ENCODE measurements around the gene OR13F1.
"Not testable (repeated sequence)": the region's sequence is repeated elsewhere in the genome, so short reads cannot be mapped to it uniquely, and the experiment has no call there.

Gene OR13F1, protein sequence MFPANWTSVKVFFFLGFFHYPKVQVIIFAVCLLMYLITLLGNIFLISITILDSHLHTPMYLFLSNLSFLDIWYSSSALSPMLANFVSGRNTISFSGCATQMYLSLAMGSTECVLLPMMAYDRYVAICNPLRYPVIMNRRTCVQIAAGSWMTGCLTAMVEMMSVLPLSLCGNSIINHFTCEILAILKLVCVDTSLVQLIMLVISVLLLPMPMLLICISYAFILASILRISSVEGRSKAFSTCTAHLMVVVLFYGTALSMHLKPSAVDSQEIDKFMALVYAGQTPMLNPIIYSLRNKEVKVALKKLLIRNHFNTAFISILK

DNA sequence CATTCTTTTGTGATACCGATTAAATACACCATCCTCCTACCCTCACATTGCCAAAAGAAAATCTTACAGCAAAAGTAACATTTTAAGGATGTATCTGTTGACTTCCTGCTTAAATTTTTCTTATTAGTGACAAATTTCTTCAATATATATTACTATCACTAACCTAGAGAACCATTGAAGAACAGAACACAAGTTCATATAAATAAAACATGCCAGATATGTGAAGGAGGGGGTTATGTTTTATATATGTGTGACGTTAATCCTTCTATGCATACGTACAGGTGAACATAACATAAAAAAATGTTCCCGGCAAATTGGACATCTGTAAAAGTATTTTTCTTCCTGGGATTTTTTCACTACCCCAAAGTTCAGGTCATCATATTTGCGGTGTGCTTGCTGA is at the start of gene OR13F1:
OR13F1 (plus strand) TSS at position 301 of the 400 bp plus-strand sequence; CDS start at position 301, 0 bp downstream.
- H3K9ac ChIP-seq (ENCODE audit: low read depth, low read length), result no peak within 1 kb of the TSS
- H3K27me3 ChIP-seq (ENCODE audit: insufficient read depth, low read length), result no peaks in the 10 kb centered on the region
- H3K36me3 ChIP-seq (ENCODE audit: insufficient read depth, low read depth, low read length), result no peaks in the 10 kb centered on the region
- no peaks in the 10 kb centered on the region for H3K9me3 ChIP-seq (ENCODE audit: insufficient read depth, low read depth, low read length)
- no peak within 1 kb of the TSS for H3K4me3 ChIP-seq (ENCODE audit: low read length)
- H3K27ac ChIP-seq (ENCODE audit: low read length), result no peak within 1 kb of the TSS
- no peaks in the 10 kb centered on the region for H3K4me1 ChIP-seq (ENCODE audit: insufficient read depth, low read length)

GRCh38 chr9:104456831-104457230 is 47.2 kb upstream of the OR13F1 start:
- Histone ChIP-seq H3K9ac (ENCODE audit: low read depth, low read length) (no peak overlapping the region), H3K4me3 (ENCODE audit: low read length) (no peak overlapping the region), H3K27me3 (ENCODE audit: insufficient read depth, low read length) (no peaks in the 10 kb centered on the region), H3K4me1 (ENCODE audit: insufficient read depth, low read length) (no peaks in the 10 kb centered on the region), H3K36me3 (ENCODE audit: insufficient read depth, low read depth, low read length) (no peaks in the 10 kb centered on the region), H3K9me3 (ENCODE audit: insufficient read depth, low read depth, low read length) (no peaks in the 10 kb centered on the region), H3K27ac (ENCODE audit: low read length) (no peak overlapping the region)

DNA sequence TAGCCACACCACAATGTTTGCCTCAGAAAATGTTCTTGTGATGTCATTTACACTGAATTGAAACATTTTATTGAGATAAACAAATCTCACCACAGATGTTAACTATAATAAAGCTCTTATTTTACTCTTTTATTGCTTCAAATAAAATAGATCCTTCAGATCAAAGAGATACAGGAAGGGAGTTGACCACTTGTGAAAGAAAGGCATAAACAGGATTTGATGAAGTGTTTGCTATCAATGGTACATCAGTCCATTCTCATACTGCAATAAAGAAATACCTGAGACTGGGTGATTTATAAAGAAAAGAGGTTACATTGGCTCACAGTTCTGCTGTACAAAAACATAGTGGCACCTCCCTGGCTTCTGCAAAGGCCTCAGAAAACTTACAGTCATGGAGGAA is 40.2 kb upstream of the OR13F1 start:
- no peak overlapping the region for H3K9ac ChIP-seq (ENCODE audit: low read depth, low read length)
- H3K36me3 ChIP-seq (ENCODE audit: insufficient read depth, low read depth, low read length), result no peaks in the 10 kb centered on the region
- no peaks in the 10 kb centered on the region for H3K27me3 ChIP-seq (ENCODE audit: insufficient read depth, low read length)
- H3K4me1 ChIP-seq (ENCODE audit: insufficient read depth, low read length), result no peaks in the 10 kb centered on the region
- no peak overlapping the region for H3K4me3 ChIP-seq (ENCODE audit: low read length)
- no peaks in the 10 kb centered on the region for H3K9me3 ChIP-seq (ENCODE audit: insufficient read depth, low read depth, low read length)
- no peak overlapping the region for H3K27ac ChIP-seq (ENCODE audit: low read length)

DNA sequence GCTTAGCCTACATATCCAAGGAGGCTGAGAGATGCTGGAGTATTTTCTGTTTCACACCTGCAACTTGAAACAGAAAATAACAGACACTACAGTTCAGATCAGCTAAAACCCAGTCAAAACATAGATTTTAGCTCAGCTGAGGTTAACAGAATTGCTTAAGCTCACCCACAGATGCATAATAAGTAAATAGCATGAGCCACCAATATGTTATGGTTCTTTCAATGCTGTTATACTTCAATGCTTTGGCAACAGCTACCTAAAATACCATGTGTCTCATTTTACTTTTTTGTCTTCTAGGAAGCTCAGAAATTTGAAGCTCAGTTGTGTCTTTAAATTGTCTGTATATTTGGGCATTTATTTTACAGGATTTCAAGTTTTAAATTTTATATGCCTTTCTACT is 35.8 kb upstream of the OR13F1 start:
- no peaks in the 10 kb centered on the region for H3K36me3 ChIP-seq (ENCODE audit: insufficient read depth, low read depth, low read length)
- no peak overlapping the region for H3K4me3 ChIP-seq (ENCODE audit: low read length)
- H3K9me3 ChIP-seq (ENCODE audit: insufficient read depth, low read depth, low read length), result no peaks in the 10 kb centered on the region
- no peaks in the 10 kb centered on the region for H3K27me3 ChIP-seq (ENCODE audit: insufficient read depth, low read length)
- no peaks in the 10 kb centered on the region for H3K4me1 ChIP-seq (ENCODE audit: insufficient read depth, low read length)
- no peak overlapping the region for H3K9ac ChIP-seq (ENCODE audit: low read depth, low read length)
- H3K27ac ChIP-seq (ENCODE audit: low read length), result no peak overlapping the region

- Histone ChIP-seq H3K36me3 (ENCODE audit: insufficient read depth, low read depth, low read length) (no peaks in the 10 kb centered on the region), H3K9me3 (ENCODE audit: insufficient read depth, low read depth, low read length) (no peaks in the 10 kb centered on the region), H3K9ac (ENCODE audit: low read depth, low read length) (no peak overlapping the region), H3K4me1 (ENCODE audit: insufficient read depth, low read length) (no peaks in the 10 kb centered on the region), H3K27ac (ENCODE audit: low read length) (no peak overlapping the region), H3K27me3 (ENCODE audit: insufficient read depth, low read length) (no peaks in the 10 kb centered on the region), H3K4me3 (ENCODE audit: low read length) (no peak overlapping the region)
Measured at GRCh38 chr9:104482921-104483570, 21.0 kb upstream of the OR13F1 start.

GRCh38 chr9:104485014-104485413 is 19.0 kb upstream of the OR13F1 start:
- Histone ChIP-seq H3K36me3 (ENCODE audit: insufficient read depth, low read depth, low read length) (no peaks in the 10 kb centered on the region), H3K4me3 (ENCODE audit: low read length) (no peak overlapping the region), H3K9ac (ENCODE audit: low read depth, low read length) (no peak overlapping the region), H3K9me3 (ENCODE audit: insufficient read depth, low read depth, low read length) (no peaks in the 10 kb centered on the region), H3K27ac (ENCODE audit: low read length) (no peak overlapping the region), H3K27me3 (ENCODE audit: insufficient read depth, low read length) (no peaks in the 10 kb centered on the region), H3K4me1 (ENCODE audit: insufficient read depth, low read length) (no peaks in the 10 kb centered on the region)

GRCh38 chr9:104494808-104495207 is 9.3 kb upstream of the OR13F1 start:
- Histone ChIP-seq H3K9me3 (ENCODE audit: insufficient read depth, low read depth, low read length) (no peaks in the 10 kb centered on the region), H3K4me1 (ENCODE audit: insufficient read depth, low read length) (no peaks in the 10 kb centered on the region), H3K36me3 (ENCODE audit: insufficient read depth, low read depth, low read length) (no peaks in the 10 kb centered on the region), H3K27ac (ENCODE audit: low read length) (no peak overlapping the region), H3K4me3 (ENCODE audit: low read length) (no peak overlapping the region), H3K27me3 (ENCODE audit: insufficient read depth, low read length) (no peaks in the 10 kb centered on the region), H3K9ac (ENCODE audit: low read depth, low read length) (no peak overlapping the region)

DNA sequence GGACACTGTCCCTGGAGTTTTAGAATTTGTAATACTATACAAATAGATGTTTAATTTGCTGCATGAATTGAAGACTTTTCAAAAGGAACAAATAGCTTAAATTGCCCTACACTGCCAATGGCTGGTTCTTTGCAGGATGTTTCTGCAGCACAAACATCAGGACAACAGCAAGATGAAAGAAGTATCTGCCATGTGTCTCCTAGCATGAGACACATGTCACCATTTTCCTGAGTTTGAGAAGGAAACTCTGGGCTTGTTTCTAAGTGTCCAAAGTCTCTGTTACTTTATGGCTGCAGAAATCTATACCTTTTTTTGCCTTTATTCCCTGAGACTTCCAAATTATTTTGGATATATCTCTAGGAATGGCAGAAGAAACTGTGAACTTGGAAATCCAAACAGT is 623 bp upstream of the OR13F1 start:
- Histone ChIP-seq H3K4me1 (ENCODE audit: insufficient read depth, low read length) (no peaks in the 10 kb centered on the region), H3K27me3 (ENCODE audit: insufficient read depth, low read length) (no peaks in the 10 kb centered on the region), H3K4me3 (ENCODE audit: low read length) (no peak overlapping the region), H3K9me3 (ENCODE audit: insufficient read depth, low read depth, low read length) (no peaks in the 10 kb centered on the region), H3K27ac (ENCODE audit: low read length) (no peak overlapping the region), H3K36me3 (ENCODE audit: insufficient read depth, low read depth, low read length) (no peaks in the 10 kb centered on the region), H3K9ac (ENCODE audit: low read depth, low read length) (no peak overlapping the region)

- H3K27me3 ChIP-seq (ENCODE audit: insufficient read depth, low read length), result no peaks in the 10 kb centered on the region
- no peaks in the 10 kb centered on the region for H3K36me3 ChIP-seq (ENCODE audit: insufficient read depth, low read depth, low read length)
- no peak overlapping the region for H3K4me3 ChIP-seq (ENCODE audit: low read length)
- H3K27ac ChIP-seq (ENCODE audit: low read length), result no peak overlapping the region
- H3K9ac ChIP-seq (ENCODE audit: low read depth, low read length), result no peak overlapping the region
- no peaks in the 10 kb centered on the region for H3K9me3 ChIP-seq (ENCODE audit: insufficient read depth, low read depth, low read length)
- H3K4me1 ChIP-seq (ENCODE audit: insufficient read depth, low read length), result no peaks in the 10 kb centered on the region
Measured at GRCh38 chr9:104506565-104506964, 2.5 kb downstream of the OR13F1 start.

- Histone ChIP-seq H3K4me1 (ENCODE audit: insufficient read depth, low read length) (no peaks in the 10 kb centered on the region), H3K27ac (ENCODE audit: low read length) (no peak overlapping the region), H3K36me3 (ENCODE audit: insufficient read depth, low read depth, low read length) (no peaks in the 10 kb centered on the region), H3K9ac (ENCODE audit: low read depth, low read length) (no peak overlapping the region), H3K27me3 (ENCODE audit: insufficient read depth, low read length) (no peaks in the 10 kb centered on the region), H3K4me3 (ENCODE audit: low read length) (no peak overlapping the region), H3K9me3 (ENCODE audit: insufficient read depth, low read depth, low read length) (no peaks in the 10 kb centered on the region)
Measured at GRCh38 chr9:104514901-104515300, 10.8 kb downstream of the OR13F1 start.

- H3K9me3 ChIP-seq (ENCODE audit: insufficient read depth, low read depth, low read length); H3K27me3 ChIP-seq (ENCODE audit: insufficient read depth, low read length); H3K4me1 ChIP-seq (ENCODE audit: insufficient read depth, low read length); H3K36me3 ChIP-seq (ENCODE audit: insufficient read depth, low read depth, low read length); H3K27ac ChIP-seq (ENCODE audit: low read length); H3K9ac ChIP-seq (ENCODE audit: low read depth, low read length); H3K4me3 ChIP-seq (ENCODE audit: low read length): not testable (repeated sequence)
Measured at GRCh38 chr9:104520241-104520640, 16.2 kb downstream of the OR13F1 start.

DNA sequence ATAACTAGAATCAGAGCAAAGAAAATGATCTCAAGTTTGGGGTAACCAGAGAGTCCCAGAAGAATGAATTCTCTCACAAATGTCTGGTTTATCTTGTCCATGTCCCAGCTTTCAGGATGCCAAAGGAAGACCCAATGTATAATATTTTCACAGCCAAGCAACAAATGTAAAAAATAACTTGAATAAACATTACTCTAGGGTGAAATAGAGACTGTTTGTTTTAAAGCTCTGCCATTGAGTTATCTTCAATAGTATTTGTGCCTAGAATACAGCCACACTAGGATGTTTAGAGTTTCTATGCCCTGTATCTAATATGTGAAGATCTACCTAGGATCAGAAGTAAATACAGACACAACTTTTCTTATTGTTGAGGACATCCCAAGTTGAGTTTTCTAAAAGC is 23.0 kb downstream of the OR13F1 start, which contains the start of gene OR13C4:
OR13C4 (minus strand) TSS at position 101 of the 400 bp plus-strand sequence; CDS start at position 101, 0 bp downstream.
- Histone ChIP-seq H3K4me3 (ENCODE audit: low read length) (no peak within 1 kb of the TSS), H3K9me3 (ENCODE audit: insufficient read depth, low read depth, low read length) (0 out of 2 replicates have a peak, but pooled peaks cover 8% of the 10 kb centered on the region), H3K27me3 (ENCODE audit: insufficient read depth, low read length) (no peaks in the 10 kb centered on the region), H3K4me1 (ENCODE audit: insufficient read depth, low read length) (no peaks in the 10 kb centered on the region; the same call in 1 of the 2 replicates), H3K27ac (ENCODE audit: low read length) (no peak within 1 kb of the TSS), H3K36me3 (ENCODE audit: insufficient read depth, low read depth, low read length) (no peaks in the 10 kb centered on the region), H3K9ac (ENCODE audit: low read depth, low read length) (no peak within 1 kb of the TSS)
